HG02678 (cell line): ENCODE measurements around the gene NNMT.

Experiments
- ATAC-seq: cut with Tn5 transposase; IDR thresholded peaks from one replicate; pipeline ENCODE4 v1.9.1; 2021; ENCODE audit warnings: mild to moderate bottlenecking, moderate library complexity; ENCODE audit not compliant: unreplicated experiment

NNMT gene

GRCh38 chr11:114343020-114343419 lies 46.8 kb downstream of the NNMT start:
- ATAC-seq, result no peak

- ATAC-seq, result no peak
Observed at GRCh38 chr11:114343493-114343892, 47.3 kb downstream of the NNMT start.

- no peak for ATAC-seq
Observed at GRCh38 chr11:114344494-114344893, 48.3 kb downstream of the NNMT start.

- ATAC-seq, result no peak
Observed at GRCh38 chr11:114345575-114346222, 49.5 kb downstream of the NNMT start.

GRCh38 chr11:114346709-114347141 lies 50.5 kb downstream of the NNMT start:
- no peak for ATAC-seq

- ATAC-seq, result no peak
Observed at GRCh38 chr11:114348200-114349191, 52.3 kb downstream of the NNMT start.

- no peak for ATAC-seq
Observed at GRCh38 chr11:114350022-114350421, 53.8 kb downstream of the NNMT start.

- ATAC-seq, result no peak
Observed at GRCh38 chr11:114353443-114353842, 57.2 kb downstream of the NNMT start.

- no peak for ATAC-seq
Observed at GRCh38 chr11:114354076-114354475, 57.9 kb downstream of the NNMT start.

- ATAC-seq, result no peak
Observed at GRCh38 chr11:114358716-114359115, 62.5 kb downstream of the NNMT start.

GRCh38 chr11:114359342-114359741 lies 63.1 kb downstream of the NNMT start:
- no peak for ATAC-seq

- ATAC-seq, result no peak
Observed at GRCh38 chr11:114362326-114362725, 66.1 kb downstream of the NNMT start.

- ATAC-seq, result no peak
Observed at GRCh38 chr11:114362958-114363357, 66.8 kb downstream of the NNMT start.
